ENCODE measurements around the gene SPTBN2. TPM values are rescaled to one million over a fixed set of nuclear protein-coding genes. Genes with fewer than 3 reads are reported as not detected.

SPTBN2 gene
- total and polyA plus RNA-seq, 2 donors (not counting 3 experiments of a cell fraction or from before 2014, with no cell fraction given) = 3.8 to 19.8 TPM

DNA sequence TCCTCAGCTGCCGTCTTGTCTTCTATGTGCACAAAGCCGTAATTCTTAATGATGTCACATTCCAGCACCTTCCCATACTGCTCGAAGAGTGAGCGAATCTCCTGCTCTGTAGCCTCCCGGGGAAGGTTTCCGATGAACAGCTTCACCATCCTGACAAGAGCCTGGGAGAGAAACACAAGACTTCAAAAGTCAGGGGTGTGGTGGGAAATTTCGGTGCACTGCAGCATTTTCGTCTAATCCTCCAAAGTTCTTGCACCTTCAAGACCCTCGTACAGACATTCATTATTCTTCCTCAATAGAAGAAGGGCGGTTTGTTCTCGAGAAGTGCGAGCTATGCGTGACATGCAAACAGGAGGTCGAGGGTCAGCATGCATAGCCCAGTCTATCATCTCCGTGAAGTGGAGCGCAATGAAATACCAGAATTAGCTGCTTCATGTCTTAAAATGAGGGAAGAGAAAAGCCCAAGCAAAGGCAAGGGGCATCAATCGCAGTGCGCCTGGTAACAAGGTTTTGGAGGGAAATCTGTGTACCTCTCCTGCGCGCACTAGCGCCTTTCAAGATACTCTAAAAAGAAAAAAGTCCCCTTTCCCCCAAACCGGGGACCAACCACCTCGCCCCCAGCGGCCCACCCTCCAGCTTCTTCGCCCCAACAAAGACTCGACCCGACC lies 52.0 kb downstream of the SPTBN2 start:
- Histone ChIP-seq H3K4me2 (ENCODE audit: insufficient read depth, low read length) (peak overlapping the region; percentile 95), H3K36me3 (ENCODE audit: control insufficient read depth in 2 of 2, extremely low read depth in 1 of 2, insufficient read depth in 2 of 2, low read length in 2 of 2) (peaks cover 2 to 3% of the 10 kb centered on the region in 2 experiments), H3K9me3 (replicated peaks; ENCODE audit: control insufficient read depth, insufficient read depth, low read length) (no peaks in the 10 kb centered on the region), H2AFZ (ENCODE audit: low read depth, low read length) (peak overlapping the region; percentile 84), H3K4me3 (replicated peaks in 1 of 3; ENCODE audit: insufficient read depth in 1 of 3, low read depth in 1 of 3, low read length in 3 of 3) (peak overlapping the region; percentile 65 to 86 (median 76)), H3K9ac (replicated peaks; ENCODE audit: extremely low read depth, insufficient read depth, low read length) (peak overlapping the region; percentile 92), H3K27ac (ENCODE audit: insufficient read depth, low read depth, low read length) (peak overlapping the region; percentile 87), H4K20me1 (replicated peaks; ENCODE audit: control insufficient read depth, extremely low read depth, insufficient read depth, low read length) (no peaks in the 10 kb centered on the region), H3K4me1 (ENCODE audit: control insufficient read depth, extremely low read depth, insufficient read depth, low read length) (peaks cover 17% of the 10 kb centered on the region), H3K9me1 (replicated peaks; ENCODE audit: control insufficient read depth, extremely low read depth, insufficient read depth, low read length) (no peaks in the 10 kb centered on the region), H3K79me2 (ENCODE audit: control insufficient read depth, insufficient read depth, low read length) (peaks cover 21% of the 10 kb centered on the region), H3K27me3 (ENCODE audit: control insufficient read depth in 2 of 2, insufficient read depth in 2 of 2, low read length in 2 of 2) (no peaks in the 10 kb centered on the region)
- intact Hi-C loops (cut with micrococcal nuclease) = loop anchor here (1.0 to 5.0 kb wide), 4 partner anchors 39 to 197 kb away; partner anchors contain the start of genes CCDC87, CCS, DPP3 and RBM4
- CTCF ChIA-PET = interaction anchor here (0.6 to 3.6 kb wide), 17 partner anchors 17 to 291 kb away, joined by 3 to 143 read pairs (median 15); partner anchors contain the start of genes ACTN3, MRPL11, NPAS4 and RBM14
- DNase-seq (ENCODE audit: low read depth, low spot score) (peak; percentile 45), FAIRE-seq (peak; percentile 33)
- POLR2A ChIA-PET = interaction anchor here (0.6 to 2.4 kb wide), 9 partner anchors 28 to 238 kb away, joined by 3 to 27 read pairs (median 5); partner anchors contain the start of genes DPP3, MRPL11, RBM14 and RBM4
- TF ChIP-seq JUN (IDR thresholded peaks at IDR 0.05; ENCODE audit: borderline replicate concordance, insufficient read depth, insufficient read length, low read depth) = no peak
- TF ChIP-seq EZH2 (IDR thresholded peaks at IDR 0.05; ENCODE audit: borderline replicate concordance, low read depth, low read length, severe bottlenecking) = no peak
- no peak for TF ChIP-seq MYC (IDR thresholded peaks at IDR 0.05; ENCODE audit: low read depth, low read length)
- TF ChIP-seq POLR2AphosphoS5 (IDR thresholded peaks at IDR 0.05; ENCODE audit: insufficient read depth, low read depth, low read length) = no peak
- dilution Hi-C loops (cut with MboI; ENCODE audit: extremely low pct_ligation_motif_present, low sequenced_read_pairs) = no loop called here
- BruUV-seq (replicated peaks) = no TSS peak

DNA sequence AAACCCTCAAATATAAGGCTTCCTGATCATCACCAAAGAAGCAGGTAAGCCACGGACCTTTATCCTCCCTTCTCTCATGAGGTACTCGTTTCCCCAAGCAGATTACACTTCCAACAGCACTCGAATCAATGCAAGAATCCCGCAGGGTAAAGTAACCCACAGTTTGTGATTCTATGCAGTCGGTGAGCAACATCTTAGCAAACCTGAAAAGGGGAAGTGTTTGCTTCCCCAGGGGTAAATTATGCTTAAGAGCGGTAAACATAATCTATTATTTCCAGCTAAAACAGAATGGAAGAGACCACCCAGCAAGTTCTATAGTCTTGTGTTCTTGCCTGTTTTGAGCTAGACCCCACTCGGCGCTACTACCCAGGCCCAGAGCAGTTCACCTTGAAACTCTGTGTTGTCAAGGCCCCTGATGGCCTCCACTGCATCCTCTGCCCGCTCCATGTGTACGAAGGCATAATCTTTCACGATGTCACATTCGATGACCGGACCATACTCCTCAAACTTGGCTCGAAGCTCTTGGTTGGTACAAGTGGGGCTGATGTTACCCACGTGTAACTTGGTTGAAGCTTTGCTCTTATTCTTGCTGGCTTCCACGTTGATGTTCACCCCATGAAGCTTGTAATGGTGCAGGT lies 52.6 kb downstream of the SPTBN2 start:
- H2AFZ ChIP-seq (ENCODE audit: low read depth, low read length) = no peak overlapping the region
- no peak for DNase-seq (ENCODE audit: low read depth, low spot score)
- TF ChIP-seq, protein P1, sequence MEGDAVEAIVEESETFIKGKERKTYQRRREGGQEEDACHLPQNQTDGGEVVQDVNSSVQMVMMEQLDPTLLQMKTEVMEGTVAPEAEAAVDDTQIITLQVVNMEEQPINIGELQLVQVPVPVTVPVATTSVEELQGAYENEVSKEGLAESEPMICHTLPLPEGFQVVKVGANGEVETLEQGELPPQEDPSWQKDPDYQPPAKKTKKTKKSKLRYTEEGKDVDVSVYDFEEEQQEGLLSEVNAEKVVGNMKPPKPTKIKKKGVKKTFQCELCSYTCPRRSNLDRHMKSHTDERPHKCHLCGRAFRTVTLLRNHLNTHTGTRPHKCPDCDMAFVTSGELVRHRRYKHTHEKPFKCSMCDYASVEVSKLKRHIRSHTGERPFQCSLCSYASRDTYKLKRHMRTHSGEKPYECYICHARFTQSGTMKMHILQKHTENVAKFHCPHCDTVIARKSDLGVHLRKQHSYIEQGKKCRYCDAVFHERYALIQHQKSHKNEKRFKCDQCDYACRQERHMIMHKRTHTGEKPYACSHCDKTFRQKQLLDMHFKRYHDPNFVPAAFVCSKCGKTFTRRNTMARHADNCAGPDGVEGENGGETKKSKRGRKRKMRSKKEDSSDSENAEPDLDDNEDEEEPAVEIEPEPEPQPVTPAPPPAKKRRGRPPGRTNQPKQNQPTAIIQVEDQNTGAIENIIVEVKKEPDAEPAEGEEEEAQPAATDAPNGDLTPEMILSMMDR (IDR thresholded peaks at IDR 0.05; ENCODE audit: extremely low read depth in 1 of 2, insufficient read depth in 1 of 2, low read depth in 1 of 2, low read length in 2 of 2) = no peak
- no peak for TF ChIP-seq POLR2AphosphoS5 (IDR thresholded peaks at IDR 0.05; ENCODE audit: insufficient read depth, low read depth, low read length)
- no peak for TF ChIP-seq POLR2A (IDR thresholded peaks at IDR 0.05; ENCODE audit: low read depth, low read length)
- no peak for TF ChIP-seq JUN (IDR thresholded peaks at IDR 0.05; ENCODE audit: borderline replicate concordance, insufficient read depth, insufficient read length, low read depth)
- TF ChIP-seq, protein P2, sequence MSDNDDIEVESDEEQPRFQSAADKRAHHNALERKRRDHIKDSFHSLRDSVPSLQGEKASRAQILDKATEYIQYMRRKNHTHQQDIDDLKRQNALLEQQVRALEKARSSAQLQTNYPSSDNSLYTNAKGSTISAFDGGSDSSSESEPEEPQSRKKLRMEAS (IDR thresholded peaks at IDR 0.05; ENCODE audit: insufficient read depth, insufficient read length) = no peak
- no peak for TF ChIP-seq MYC (IDR thresholded peaks at IDR 0.05; ENCODE audit: low read depth, low read length)
- TF ChIP-seq GATA2 (IDR thresholded peaks at IDR 0.05; ENCODE audit: insufficient read depth, insufficient read length, low read depth, low read length) = no peak
- no peak for TF ChIP-seq FOS (IDR thresholded peaks at IDR 0.05; ENCODE audit: borderline replicate concordance, insufficient read depth, low read length)
- no peak for TF ChIP-seq EZH2 (IDR thresholded peaks at IDR 0.05; ENCODE audit: borderline replicate concordance, low read depth, low read length, severe bottlenecking)
- ChIA-PET CTCF (interaction anchor here (2.4 to 3.3 kb wide), 4 partner anchors 38 to 268 kb away, joined by 15 to 43 read pairs (median 24); partner anchors contain the start of gene RBM4), POLR2A (interaction anchor here (0.6 to 2.4 kb wide), 2 partner anchors 38 to 213 kb away, joined by 3 to 27 read pairs; partner anchors contain the start of gene RBM4)
- H3K36me3 ChIP-seq (ENCODE audit: control insufficient read depth in 2 of 2, extremely low read depth in 1 of 2, insufficient read depth in 2 of 2, low read length in 2 of 2) = peaks cover 2 to 3% of the 10 kb centered on the region in 2 experiments
- dilution Hi-C loops (cut with MboI; ENCODE audit: extremely low pct_ligation_motif_present, low sequenced_read_pairs) = no loop called here
- no peak for FAIRE-seq
- peak overlapping the region in 1 of 3 experiments; percentile 86 for H3K4me3 ChIP-seq (replicated peaks in 1 of 3; ENCODE audit: insufficient read depth in 1 of 3, low read depth in 1 of 3, low read length in 3 of 3)
- H3K9me1 ChIP-seq (replicated peaks; ENCODE audit: control insufficient read depth, extremely low read depth, insufficient read depth, low read length) = no peaks in the 10 kb centered on the region
- intact Hi-C loops (cut with micrococcal nuclease) = loop anchor here (5.0 kb wide), 2 partner anchors 84 to 156 kb away; partner anchors contain the start of genes CCDC87 and CCS
- H3K9ac ChIP-seq (replicated peaks; ENCODE audit: extremely low read depth, insufficient read depth, low read length) = no peak overlapping the region
- peaks cover 25% of the 10 kb centered on the region for H3K79me2 ChIP-seq (ENCODE audit: control insufficient read depth, insufficient read depth, low read length)
- H3K27me3 ChIP-seq (ENCODE audit: control insufficient read depth in 2 of 2, insufficient read depth in 2 of 2, low read length in 2 of 2) = no peaks in the 10 kb centered on the region
- BruUV-seq (replicated peaks) = no TSS peak
- H4K20me1 ChIP-seq (replicated peaks; ENCODE audit: control insufficient read depth, extremely low read depth, insufficient read depth, low read length) = no peaks in the 10 kb centered on the region
- H3K4me2 ChIP-seq (ENCODE audit: insufficient read depth, low read length) = peak overlapping the region; percentile 95
- no peaks in the 10 kb centered on the region for H3K9me3 ChIP-seq (replicated peaks; ENCODE audit: control insufficient read depth, insufficient read depth, low read length)
- peaks cover 17% of the 10 kb centered on the region for H3K4me1 ChIP-seq (ENCODE audit: control insufficient read depth, extremely low read depth, insufficient read depth, low read length)
- H3K27ac ChIP-seq (ENCODE audit: insufficient read depth, low read depth, low read length) = no peak overlapping the region

Measured in endothelial cell of umbilical vein (primary cell).